Activated CD4-positive, alpha-beta T cell treated with anti-CD3 and anti-CD28 coated beads, Interleukin-2, Interleukin-4, amounts not matched to agents 100 ng/mL and 50 ng/mL, durations not matched to agents 16 hours and 8 hours (primary cell): Measurements from ENCODE around the gene MYBPHL.

ENCODE experiments used
- DNase-seq: peaks from one replicate; pipeline ENCODE4 v3.0.0-alpha.2; 2020; ENCODE audit warnings: low spot score

The MYBPHL gene

DNA sequence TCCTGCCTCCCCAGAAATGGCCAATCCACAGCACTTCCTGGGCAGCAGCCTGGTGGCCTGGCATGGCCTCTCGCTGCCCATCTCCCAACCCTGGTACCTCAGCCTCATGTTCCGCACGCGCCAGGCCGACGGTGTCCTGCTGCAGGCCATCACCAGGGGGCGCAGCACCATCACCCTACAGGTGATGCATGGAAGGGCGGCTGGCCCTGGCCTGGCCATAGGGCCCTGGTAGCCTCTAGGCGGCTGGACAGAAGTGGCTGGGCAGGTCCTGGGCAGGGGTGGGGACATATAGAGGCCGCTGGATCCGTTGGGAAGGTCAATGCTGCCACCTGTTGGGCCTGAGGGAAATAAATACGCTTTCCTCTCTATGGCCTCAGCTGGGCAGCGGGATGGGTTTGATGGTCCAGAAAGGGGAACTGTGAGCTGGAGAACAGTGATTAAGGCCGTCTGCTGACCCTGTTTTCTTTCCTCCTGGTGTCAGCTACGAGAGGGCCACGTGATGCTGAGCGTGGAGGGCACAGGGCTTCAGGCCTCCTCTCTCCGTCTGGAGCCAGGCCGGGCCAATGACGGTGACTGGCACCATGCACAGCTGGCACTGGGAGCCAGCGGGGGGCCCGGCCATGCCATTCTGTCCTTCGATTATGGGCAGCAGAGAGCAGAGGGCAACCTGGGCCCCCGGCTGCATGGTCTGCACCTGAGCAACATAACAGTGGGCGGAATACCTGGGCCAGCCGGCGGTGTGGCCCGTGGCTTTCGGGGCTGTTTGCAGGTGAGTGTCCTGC is 43.0 kb downstream of the MYBPHL start:
- DNase-seq, result peak; percentile 80

DNA sequence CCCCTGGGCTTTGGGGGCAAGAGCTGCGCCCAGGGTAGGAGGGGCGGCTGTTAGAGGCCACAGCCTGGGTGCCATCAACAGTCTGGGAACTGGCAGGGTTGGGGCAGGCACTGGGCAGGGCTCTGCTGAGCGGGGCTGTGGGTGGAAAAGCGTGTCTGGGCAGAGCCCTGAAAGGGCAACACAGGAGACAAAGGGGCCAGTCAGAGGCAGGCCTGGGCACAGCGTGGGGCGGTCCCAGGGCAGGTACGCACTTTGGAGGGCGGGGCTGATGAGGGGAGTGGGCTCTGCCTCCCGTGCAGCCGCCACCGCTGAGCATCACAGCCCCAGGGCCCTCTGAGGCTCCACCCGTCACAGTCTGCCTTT is 43.6 kb downstream of the MYBPHL start:
- no peak for DNase-seq

DNA sequence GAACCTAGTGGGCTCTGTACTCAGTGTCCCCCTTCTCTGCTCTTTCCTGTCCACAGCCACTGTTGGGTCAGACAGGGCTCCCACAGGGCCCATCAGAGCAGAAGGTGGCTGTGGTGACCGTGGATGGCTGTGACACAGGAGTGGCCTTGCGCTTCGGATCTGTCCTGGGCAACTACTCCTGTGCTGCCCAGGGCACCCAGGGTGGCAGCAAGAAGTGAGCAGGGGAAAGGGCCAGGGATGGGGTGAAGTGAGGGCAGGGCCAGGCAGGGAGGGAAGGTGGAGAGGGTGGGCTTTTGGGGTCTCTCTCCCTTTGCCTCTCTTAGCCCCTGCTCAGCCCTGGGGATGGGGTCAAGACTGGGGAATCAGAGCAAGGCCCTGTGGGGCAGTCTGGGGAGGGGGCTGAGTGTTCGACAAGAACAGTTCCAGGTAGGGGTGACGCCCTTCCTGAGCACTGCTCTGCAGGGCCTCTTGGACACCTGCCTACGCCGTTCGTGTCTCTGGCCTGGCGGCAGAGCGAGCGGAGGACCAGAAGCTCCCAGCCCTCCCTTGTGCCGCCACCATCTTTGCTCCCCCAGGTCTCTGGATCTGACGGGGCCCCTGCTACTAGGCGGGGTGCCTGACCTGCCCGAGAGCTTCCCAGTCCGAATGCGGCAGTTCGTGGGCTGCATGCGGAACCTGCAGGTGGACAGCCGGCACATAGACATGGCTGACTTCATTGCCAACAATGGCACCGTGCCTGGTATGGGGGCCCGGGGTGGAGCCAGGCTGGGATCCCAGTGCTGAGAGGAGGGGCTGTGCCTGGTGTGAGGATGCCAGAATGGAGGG is 44.4 kb downstream of the MYBPHL start:
- DNase-seq, result no peak

DNA sequence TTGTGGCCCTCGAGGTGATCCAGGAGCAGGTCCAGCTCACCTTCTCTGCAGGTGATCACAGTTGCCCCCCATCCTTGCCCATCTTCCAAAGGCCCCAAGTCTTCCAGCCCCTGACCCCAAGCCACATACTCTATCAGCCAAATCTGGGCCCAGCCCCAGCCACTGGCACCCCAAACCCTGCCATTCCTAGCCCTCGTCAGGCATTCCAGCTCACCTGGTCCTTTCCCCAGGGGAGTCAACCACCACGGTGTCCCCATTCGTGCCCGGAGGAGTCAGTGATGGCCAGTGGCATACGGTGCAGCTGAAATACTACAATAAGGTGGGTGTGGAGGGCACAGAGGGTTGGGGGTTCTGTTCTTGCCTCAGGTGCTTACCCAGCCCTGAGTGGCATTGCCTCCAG is 45.2 kb downstream of the MYBPHL start:
- no peak for DNase-seq

DNA sequence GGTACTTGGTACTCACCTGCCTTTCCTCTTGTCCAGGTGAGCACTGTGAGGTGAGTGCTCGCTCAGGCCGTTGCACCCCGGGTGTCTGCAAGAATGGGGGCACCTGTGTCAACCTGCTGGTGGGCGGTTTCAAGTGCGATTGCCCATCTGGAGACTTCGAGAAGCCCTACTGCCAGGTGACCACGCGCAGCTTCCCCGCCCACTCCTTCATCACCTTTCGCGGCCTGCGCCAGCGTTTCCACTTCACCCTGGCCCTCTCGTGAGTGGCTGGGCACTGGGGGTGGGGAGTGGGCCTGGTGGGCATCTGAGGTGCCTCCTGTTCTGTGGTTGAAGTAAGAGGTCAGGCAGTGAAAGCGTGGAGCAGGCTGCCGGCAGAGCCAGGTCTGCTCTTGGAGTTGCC is 45.8 kb downstream of the MYBPHL start:
- no peak for DNase-seq

DNA sequence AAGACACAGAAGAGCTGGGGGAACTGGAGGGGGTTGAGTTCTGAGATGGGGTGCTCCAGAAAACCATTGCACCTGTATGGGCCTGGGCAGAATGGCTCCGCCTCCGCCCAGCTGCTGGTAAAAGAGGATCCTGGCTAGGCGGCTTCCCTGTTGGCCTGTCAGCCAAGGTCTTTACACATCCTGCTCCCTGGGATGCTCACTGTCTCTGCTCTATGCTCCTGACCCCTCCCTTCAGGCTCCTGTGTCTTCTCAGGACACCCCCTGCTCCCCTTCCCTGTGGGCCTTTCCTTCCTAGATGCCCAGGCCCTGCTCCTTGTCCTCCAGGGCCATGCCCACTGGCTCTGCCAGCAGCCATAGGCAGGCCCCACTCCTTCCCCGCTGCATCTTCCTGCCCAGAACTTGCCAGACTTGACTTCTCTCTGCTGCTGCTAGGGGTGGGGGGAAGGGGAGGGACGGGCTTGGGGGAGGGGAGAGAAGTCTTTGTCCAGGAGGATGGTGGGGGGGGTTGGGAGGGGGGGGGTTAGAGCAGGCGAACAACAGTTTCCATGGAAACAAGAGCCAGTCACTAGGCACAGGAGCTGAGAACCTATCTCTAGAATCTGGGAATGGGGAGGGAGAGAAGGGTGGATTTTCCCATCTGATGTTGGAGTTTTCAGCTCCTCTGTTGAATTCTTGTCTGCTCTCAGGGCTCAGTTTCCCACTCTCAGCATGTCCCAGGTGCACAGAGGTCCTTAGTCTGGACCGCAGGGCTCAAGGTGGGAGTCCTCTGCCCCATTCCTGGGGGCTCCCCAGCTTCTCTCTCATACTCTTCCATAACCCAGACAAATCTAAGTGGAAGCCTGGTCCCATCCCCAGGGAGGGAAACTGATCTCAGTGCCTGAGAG is 46.9 kb downstream of the MYBPHL start:
- DNase-seq, result no peak

DNA sequence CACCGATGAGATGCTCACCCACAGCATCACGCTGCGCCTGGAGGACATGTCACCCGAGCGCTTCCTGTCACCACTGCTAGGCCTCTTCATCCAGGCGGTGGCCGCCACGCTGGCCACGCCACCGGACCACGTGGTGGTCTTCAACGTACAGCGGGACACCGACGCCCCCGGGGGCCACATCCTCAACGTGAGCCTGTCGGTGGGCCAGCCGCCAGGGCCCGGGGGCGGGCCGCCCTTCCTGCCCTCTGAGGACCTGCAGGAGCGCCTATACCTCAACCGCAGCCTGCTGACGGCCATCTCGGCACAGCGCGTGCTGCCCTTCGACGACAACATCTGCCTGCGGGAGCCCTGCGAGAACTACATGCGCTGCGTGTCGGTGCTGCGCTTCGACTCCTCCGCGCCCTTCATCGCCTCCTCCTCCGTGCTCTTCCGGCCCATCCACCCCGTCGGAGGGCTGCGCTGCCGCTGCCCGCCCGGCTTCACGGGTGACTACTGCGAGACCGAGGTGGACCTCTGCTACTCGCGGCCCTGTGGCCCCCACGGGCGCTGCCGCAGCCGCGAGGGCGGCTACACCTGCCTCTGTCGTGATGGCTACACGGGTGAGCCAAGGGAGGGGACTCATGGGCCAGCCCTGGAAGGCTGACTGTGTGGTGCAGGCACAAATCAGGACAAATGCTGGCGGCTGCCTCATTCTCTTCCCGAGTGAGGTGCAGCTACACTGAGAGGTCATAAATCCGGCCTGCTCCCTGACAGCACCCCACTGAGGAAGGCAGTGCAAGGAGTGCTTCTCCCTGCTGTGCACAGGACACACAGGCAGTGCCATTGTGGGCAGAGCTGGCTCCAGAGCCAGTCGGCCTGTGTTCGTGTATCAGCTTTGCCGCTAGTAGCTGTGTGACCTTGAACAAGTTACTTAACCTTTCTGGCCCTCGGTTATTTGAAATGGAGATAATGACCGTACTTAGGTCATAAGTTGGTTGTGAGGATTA is 48.0 kb downstream of the MYBPHL start:
- DNase-seq, result no peak

DNA sequence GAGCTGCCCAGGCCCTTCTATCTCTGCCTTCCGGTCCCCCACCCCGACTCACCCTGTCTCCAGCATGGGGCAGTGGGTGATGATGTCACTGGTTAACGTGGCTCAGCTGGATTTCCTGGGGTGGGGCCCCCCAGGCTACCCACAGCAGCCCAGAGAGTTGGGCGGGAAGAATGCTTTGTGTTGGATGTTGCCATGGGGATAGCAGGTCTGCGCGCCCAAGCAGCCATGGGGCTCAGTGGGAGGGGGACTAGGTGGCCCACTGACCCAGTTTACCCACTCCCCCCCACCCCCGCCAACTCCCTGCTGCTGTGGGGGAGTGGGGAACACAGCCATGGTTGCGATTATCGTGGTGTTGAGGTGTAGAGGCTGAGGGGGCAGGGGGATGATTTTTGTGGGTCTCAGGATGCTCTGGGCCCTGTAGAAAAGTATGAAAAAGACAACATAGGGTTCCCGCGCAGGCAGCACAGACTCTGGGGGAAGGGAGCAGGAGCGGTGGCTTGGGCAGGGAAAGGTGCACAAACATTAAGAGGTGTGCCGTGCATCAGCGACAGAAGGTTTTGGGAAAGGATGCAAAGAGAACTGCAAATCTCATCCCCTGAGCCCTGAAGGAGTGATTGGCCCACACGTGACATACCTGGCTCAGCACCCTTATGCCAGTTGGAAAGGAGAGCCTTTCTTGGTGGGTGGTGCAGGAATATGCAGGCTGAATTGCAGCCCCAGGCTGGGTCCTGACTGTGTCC is 49.0 kb downstream of the MYBPHL start:
- DNase-seq, result no peak

DNA sequence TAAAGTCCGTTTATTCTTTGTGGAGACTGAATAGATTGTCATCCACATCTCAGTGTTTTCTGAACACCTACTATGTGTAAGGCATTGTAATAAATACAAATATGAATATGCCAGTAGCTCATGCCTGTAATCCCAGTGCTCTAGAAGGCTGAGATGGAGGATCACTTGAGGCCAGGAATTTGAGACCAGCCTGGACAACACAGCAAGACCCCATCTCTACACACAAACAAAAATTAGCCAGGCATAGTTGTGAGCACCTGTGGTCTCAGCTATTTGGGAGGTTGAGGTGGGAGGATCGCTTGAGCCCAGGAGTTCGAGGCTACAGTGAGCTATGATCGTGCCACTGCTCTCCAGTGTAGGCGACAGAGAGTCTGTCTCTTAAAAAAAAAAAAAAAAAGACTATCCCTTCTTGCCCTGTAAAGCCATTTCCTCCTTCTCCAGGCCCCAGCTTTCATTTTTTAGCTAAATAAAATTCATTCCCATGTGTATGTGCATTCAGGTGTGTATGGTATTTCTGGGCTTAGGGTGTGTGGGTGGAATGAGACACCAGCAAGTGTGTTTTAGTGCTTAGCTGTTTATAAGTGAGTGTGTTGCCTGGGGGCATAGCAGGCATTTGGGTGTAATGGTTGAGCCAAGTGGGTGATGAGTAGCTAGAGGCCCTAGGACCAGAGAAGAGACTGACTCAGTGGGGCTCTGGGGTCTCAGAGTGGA is 49.7 kb downstream of the MYBPHL start:
- no peak for DNase-seq

DNA sequence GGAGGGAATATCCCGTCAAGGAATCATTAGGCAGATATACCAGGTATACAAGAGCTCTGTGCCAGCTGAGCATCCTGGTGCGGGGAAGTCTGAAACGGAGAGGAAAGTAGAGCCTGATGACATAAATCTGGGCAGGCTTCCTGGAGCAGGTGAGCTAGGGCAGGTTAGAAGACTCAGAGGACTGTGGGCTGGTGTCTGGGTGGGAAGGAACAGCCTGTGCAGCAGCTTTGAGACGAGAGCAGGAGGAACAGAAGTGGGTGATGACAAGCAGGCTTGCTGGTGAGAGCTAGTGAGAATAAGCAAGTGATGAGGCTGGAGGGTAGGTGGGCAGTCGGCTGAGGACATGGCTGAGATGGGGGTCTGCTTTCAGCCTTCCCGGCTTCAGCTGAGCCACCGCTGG is 50.7 kb downstream of the MYBPHL start:
- no peak for DNase-seq

DNA sequence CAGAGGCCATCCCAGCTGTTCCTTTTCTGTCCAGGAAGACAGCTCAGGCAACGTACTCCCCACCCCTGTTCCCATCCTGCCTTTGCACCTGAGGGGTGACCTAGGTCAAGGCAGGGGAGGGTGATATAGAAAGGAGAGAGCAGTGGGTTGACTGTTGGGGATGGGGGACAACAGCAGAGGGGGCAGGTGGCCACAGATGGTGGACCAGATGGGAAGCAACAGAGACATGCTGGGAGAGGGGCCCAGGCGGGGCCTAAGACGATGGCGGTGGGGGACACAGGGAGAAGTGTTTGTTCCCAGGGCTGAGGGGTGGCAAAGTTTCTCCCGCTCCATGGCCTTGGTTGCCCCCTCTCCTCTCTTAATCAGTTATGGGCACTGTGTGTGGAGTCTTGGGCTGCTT is 51.1 kb downstream of the MYBPHL start:
- no peak for DNase-seq

DNA sequence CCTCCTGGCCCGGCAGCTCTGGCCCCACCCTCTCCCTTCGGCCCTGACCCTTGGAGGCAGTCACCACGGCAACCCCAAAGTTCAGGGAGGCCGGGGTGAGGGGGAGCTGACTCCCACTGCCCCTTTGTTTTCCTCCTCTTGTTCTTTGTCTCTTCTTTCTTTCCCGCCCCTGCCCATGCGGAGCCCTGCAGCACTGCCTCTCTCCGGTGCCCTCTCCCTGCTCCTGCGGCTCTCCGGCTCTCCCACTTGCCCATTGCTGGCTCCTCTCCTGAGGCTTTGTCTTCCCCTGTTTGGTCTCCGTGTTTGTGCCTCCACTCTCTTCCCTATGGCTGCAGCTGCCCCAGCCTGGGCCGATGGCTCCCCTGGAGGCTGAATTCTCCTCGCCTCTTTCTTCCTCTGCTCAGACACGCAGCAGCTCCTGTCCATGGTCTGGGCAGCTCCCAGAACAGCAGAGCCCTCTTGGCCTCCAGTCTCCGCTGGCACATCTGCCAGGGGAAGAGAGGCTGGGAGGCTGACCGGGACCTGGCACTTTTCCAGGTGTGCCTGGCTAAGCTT is 51.6 kb downstream of the MYBPHL start:
- DNase-seq, result no peak

DNA sequence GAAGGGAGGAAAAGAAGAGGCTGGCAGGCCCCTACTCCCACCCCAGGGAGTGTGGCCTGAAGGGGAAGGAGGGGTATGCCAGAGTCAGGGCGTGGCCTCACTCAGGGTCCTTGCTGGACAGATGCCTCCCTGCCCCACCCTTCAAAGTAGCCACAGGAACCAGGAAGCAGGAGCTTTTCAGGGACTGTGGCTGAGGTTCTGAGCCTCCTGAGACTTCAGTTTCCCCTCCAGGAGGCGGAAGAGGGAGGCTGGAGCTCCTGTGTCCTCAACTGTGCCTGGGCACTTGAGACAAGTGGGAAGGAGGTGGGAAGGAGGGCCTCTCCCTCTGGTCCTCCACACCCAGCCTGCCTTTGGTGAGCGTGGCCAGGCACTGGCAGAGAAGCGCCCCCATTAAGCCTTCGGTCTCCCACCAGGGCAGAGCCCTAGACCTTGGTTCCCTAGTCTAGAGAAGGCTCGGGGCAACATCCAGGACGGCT is 52.2 kb downstream of the MYBPHL start:
- DNase-seq, result no peak

DNA sequence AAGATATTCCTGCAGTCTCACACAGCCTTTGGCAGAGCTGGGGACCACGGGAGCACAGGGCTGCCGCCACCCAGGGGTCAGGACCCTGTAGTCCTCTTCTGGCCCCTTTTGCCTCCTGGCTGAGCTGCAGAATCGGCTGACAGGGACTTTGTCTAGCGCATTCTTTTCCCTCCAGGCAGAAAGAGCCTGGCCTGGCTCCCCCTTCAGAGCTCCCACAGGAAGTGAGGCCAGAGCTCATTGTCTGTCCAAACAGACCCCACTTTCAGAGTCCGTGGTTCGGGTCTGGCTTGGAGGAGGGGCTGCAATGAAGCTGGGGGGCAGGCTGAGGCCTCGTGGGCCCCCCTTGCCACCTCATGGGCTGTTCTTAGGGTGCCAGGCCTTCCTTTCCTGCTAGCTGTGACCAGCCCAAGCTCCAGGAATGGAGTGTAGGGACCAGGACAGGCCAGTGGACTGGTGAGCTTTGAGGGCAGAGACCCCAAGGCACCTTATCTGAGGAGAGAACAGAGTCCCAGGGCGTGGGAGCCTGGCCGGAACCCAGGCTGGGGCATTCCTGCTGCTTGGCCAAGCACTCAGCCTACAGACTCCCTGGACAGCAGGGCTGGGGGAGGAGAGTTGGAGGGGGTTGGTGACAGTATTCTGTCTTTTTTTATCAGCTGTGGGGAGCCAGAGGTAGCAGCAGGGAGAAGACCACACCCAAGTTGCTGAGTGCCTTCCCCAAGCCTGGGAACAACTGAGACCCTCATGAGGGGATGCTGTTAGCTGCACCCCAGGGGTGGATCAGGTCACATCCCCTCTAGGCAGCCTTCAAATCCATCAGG is 52.8 kb downstream of the MYBPHL start:
- DNase-seq, result no peak

DNA sequence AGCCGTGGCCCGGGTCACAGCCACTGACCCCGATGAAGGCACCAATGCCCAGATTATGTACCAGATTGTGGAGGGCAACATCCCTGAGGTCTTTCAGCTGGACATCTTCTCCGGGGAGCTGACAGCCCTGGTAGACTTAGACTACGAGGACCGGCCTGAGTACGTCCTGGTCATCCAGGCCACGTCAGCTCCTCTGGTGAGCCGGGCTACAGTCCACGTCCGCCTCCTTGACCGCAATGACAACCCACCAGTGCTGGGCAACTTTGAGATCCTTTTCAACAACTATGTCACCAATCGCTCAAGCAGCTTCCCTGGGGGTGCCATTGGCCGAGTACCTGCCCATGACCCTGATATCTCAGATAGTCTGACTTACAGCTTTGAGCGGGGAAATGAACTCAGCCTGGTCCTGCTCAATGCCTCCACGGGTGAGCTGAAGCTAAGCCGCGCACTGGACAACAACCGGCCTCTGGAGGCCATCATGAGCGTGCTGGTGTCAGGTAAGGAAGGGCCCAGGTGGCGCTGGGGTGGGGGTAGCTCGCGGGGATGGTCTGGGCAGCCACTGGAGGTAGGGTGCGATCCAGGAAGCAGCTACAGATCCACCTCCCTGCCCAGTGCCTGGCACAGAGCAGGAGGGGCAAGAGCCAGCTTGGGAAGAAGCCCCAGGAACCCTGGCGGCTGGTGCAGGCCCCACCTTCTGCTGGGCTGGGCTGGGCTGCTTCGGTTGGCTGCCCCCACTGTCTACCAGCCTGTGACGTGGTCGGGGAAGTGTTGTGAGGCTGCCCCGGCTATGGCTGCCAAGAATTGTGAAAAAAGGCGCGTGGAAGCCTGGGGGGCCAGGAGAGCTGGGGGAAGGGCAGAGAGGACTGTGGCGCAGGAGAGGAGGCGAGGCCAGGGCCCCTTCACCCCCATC is 53.7 kb downstream of the MYBPHL start:
- no peak for DNase-seq

DNA sequence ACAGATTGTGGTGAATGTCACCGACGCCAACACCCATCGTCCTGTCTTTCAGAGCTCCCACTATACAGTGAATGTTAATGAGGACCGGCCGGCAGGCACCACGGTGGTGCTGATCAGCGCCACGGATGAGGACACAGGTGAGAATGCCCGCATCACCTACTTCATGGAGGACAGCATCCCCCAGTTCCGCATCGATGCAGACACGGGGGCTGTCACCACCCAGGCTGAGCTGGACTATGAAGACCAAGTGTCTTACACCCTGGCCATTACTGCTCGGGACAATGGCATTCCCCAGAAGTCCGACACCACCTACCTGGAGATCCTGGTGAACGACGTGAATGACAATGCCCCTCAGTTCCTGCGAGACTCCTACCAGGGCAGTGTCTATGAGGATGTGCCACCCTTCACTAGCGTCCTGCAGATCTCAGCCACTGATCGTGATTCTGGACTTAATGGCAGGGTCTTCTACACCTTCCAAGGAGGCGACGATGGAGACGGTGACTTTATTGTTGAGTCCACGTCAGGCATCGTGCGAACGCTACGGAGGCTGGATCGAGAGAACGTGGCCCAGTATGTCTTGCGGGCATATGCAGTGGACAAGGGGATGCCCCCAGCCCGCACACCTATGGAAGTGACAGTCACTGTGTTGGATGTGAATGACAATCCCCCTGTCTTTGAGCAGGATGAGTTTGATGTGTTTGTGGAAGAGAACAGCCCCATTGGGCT is 54.5 kb downstream of the MYBPHL start:
- DNase-seq, result no peak
